Stimulated activated CD4-positive, alpha-beta T cell treated with anti-CD3 and anti-CD28 coated beads, Interleukin-4, amount 100 ng/mL, for 24 hours (primary cell): ENCODE data around the gene MEF2B.
A peak's percentile ranks its signal among the peaks of the same experiment; 100 is the strongest.
"Not testable (repeated sequence)": the region's sequence is repeated elsewhere in the genome, so short reads cannot be mapped to it uniquely, and the experiment has no call there.

ENCODE experiments used
- DNase-seq: peaks from one replicate; pipeline ENCODE4 v3.0.0-alpha.2; 2020

MEF2B gene

DNA sequence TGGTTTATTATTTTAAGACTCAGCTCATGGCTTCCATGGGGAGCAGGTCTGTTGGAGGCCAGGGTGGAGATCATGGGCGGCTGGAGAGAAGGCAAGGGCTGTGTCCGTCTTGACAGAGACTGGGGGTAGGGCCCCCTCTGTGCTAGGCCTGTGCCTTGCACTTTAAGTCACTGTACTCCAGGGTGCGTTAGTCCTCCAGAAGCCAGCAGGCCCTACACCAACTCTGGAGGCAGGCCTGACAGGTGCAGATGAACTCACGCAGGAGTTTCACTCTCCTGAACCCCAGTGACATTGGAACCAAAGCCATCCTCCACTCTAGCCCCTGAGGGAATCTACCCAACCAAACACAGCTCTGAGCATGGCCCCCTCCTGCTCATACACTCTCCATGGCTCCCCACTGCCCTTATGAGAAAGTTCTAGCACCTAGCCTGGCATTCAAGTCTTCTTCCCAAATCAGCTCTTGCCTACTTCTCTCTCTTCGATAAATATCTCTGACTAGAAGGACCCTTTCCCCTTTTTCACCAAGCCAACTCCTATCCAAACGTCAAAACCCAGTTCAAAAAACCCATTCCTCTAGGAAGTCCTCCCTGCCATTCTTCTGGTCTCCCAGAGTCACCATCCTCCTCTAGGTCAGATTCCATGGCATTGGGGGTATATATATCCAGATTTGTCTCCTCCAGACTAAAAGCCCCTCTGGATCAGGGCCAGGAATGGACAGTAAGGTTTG lies 15.1 kb downstream of the MEF2B start:
- DNase-seq, result no peak

DNA sequence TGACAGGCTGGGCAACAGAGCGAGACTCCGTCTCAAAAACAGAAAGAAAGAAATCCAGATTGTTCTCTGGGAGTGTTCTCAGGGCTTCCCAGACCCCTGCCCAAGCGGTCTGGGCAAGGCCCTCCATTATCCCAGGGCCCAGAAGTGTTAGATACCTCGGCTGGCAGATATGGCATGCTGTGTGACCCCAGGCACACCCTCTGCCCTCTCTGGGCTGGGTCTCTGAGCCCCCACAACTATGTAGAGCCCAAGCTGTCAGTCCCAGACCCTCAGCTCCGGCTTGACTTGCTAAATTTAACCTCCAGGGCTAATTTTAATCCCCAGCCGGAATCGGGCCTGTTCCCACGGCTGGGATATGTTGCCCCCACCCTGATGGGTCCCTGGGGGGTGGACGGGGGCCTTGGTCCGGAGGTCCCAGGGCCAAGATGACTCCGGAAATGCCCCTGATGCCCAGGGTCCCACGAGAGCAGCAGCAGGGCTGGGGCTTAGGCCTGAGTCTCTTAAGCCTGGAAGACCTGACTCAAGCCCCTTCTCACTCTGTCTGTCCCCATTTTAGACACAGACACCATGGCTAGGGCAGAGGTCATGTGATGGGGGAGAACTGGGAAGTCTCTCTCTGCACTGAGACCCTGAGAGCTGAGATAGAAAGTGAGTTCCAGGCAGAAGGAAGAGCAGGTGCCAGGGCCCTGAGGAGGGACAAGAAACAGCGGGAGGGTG lies 17.2 kb downstream of the MEF2B start:
- DNase-seq, result no peak

DNA sequence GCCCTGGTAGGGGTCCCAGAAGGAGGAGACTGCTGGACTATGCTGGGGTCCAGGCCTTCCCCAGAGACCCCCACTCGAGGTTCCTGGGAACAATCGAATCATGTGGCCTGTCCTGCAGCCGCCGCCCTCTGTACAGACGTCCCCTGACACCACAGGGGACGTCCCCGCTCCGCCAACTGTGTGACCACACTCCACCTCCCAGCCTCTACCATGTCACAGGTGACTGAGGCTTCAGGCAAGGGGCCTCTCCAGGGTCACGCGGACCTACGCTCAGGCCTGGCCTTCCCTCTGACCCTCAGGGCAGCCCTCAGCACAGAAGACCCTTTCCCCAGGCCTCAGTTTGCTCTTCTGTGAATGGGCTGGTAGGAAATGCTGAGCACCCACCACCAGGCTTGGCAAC lies 18.6 kb downstream of the MEF2B start:
- no peak for DNase-seq

DNA sequence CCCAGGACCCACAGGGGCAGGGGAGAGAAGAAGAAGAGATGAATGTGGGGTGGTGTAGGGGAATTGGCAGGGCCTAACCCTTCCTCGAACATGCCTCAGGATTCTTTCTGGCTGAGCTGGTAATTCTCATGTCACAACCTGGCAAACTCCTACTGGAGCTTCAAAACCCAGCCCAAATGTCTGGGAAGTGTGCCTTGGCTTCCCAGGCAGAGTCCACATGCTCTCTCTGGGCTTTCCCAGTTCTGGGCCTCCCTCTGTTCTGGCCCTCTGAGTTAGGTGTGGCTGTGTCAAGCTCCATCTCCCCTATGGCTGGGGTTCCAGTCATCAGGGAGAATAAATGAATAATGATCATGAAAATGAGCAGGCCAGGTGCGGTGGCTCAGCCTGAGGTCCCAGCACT lies 20.6 kb downstream of the MEF2B start:
- DNase-seq, result no peak

DNA sequence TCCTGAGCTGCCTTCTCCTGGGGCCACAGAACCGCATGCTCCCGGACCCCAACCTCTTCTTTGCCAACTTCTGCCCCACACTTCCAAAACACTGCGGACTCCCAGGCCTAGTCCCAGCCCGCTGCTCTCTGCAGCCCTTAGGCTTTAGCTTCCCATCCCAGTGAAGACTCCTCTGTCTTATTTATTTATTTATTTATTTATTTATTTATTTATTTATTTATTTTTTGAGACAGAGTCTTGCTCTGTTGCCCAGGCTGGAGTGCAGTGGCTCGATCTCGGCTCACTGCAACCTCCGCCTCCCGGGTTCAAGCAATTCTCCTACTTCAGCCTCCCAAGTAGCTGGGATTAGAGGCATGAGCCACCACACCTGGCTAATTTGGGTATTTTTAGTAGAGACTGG lies 21.6 kb downstream of the MEF2B start:
- DNase-seq, result not testable (repeated sequence)

DNA sequence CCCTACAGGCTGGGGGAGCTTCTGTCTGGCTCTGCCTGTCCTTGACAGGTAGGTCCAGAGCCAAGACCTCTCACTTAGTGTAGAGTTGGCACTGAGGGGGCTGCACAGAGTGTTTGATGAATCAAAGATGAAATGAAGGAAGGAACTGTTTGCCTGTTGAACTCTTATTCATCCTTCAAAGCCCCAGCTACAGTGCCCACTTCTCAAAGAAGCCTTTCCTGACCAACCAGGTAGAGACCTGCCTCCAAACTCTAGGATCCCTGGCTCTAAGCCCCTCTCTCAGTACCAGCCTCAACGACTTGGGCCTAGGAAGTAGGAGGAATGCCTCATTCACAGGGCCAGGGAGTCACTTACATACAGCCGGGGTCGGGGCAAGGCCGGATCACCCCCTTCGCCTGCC lies 22.7 kb downstream of the MEF2B start:
- no peak for DNase-seq

DNA sequence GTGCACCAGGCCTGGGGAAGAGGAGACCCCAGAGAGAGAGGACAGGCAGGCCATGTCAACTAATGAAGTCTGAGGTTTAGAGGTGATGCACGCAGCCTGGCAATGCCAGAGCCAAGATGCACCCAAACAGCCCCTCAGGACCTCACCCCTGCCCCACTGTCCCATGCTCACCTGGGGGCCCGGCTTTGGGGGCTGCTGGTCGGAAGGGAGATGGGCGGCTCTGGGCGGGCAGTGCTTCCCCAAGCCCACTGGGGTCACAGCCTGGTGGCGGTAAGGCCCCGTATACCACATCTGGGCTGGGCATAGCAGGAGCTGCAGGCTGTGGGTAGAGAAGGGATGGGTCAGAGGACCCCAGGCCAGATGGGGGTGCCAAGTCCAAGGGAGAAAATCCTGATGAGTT lies 23.2 kb downstream of the MEF2B start:
- no peak for DNase-seq

DNA sequence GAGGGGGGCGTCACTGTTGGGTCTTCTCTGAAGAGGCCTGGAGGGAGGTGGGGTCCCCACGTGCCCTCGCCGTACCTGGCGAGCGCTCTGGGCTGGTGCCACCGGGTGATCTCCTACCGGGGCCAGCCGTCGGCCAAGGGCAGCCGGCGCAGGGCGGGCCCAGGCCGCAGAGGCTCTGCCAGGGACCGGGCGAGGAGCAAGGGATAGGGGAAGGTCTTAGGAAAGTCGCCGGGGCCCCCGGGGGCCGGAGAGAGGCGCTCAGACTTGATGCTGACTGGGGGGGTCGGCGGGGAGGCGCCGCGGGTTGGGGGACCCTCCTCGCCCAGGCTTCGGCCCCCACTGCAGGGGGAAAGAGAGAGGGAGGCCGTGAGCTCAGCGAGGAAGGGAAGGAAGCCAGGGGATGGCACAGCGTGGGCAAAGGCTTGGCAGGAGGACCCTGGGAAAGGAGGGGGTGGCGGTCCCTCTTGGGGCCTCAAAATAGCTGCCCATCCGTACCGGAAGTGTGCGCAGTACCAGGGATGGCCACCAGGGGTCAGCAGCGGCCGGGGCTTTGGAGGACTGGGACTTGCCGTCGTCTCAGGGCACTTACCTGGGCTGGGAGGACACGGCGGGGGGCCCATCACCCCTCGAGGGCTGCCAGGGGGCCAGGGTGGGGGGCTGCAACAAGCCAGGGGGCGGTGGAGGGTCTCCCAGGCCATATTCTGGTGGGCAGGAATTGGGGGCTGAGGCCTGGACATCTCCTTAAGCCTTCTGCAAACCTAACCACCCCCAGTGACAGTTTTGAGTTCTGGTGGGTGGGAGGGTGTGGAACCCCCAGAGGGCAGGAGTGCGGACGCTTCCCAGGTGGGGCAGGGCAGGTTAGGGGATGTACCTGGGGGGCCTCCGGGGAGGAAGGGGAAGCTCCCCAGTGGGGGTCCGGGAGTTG lies 24.1 kb downstream of the MEF2B start:
- peak; percentile 87 for DNase-seq

DNA sequence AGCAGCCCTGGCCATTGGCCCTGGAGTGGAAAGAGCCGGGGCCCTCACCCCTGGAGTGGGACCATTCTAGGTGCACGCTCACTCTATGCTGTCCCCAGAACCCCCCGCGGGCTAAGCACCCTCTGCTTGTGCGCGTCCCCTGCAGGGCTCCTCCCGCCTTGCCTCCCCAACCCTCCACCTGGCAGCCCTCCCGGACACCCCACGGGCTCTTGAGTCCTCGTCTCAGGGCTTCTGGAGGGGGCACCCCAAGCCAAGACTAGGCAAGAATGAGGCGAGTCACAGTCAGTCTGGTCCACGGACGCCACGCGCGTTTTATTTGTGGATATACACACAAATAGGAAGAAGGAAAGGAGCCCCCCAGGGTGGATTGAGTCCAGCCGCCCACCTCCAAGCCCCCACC lies 24.8 kb downstream of the MEF2B start:
- no peak for DNase-seq

DNA sequence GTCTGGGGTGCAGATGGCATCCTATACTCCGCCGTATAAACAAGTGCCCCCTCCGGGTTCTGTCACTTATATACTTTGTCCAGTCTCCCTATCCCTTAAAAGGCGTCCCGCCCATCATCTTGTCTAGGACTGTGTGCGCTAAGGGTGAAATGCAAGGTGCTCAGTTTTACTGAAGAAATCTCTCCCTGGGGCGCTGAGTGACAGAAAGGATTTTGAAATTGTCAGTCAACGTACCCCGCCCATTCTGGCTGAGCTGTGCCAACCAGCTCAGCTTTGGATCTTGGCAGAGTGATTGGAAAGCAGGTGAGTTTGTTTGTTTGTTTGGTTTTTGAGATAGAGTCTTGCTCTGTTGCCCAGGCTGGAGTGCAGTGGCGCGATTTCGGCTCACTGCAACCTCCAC lies 27.7 kb downstream of the MEF2B start:
- DNase-seq, result no peak

DNA sequence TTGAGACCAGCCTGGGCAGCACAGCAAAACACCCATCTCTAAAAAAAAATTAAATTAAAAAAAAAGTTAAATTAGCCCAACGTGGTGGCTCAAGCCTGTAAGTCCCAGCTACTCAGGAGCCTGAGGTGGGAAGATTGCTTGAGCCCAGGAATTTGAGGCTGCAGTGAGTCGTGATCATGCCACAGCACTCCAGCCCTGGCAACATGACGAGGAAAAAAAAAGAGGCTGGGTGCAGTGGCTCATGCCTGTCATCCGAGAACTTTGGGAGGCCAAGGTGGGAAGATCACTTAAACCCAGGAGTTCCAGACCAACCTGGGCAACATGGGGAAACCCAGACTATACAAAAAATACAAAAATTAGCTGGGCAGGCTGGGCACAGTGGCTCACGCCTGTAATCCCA lies 29.6 kb downstream of the MEF2B start:
- DNase-seq, result no peak

DNA sequence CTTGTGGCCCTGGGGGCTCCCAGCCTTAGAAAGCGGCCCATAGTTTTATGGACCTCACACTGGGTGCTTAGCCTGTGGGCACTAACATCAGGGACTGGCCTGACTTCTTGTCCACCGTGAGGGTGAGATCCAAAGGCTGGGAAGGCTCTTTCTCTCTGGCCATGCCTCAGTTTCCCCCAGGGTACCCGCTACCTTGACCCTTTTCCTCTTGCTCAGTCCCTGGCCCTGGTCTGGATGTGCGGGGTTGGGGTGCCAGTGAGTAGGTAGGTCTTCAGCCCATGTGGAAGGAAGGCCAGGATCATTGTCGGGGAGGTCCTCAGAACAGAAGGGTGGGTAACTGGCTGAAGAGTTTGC lies 30.2 kb downstream of the MEF2B start:
- DNase-seq, result no peak

DNA sequence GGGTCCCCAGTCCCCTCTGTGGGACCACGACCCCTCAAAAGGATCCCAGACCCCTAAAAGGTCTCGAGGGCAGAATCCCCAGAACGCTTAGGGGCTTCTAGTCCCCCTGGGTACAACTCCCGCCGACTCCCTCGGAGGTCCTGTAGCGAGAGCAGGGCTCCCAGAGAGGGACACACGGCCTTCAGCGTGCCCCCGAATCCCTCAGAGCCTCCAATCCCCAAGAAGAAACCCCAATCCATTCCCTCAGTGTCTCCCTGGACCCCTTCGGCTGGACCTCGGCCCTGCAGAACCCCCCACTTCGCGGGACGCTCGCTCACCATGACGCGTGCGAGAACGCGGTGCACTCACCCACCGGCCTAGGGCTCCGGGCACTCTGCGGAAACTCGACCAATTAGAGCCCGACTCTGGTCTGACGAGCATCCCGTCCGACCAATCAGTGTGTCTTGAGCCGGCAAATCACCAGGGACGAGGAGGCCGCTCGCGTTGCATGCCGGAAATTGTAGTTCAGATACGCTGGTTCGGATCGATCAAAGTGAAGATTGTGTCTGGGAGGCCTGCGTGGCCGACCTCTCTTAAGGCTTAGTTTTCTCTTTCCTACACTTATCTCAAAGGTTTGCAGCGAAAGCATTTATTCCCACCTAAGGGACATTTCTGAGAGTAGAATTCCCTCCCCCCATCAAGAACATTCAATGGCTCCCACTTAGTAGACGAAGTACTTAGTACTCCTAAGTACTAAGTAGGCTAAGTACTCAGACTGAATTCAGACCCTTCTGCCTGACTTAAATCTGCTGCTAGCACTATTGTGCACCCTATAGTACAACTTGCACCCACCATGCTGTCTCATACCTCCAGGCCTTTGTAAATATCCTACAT lies 31.7 kb downstream of the MEF2B start, which contains the start of gene TMEM161A:
Gene TMEM161A, minus strand, starts transcription at position 370 of the 873 bp plus-strand sequence. Its CDS starts 50 bp downstream, at position 320.
- DNase-seq, result peak; percentile 98

DNA sequence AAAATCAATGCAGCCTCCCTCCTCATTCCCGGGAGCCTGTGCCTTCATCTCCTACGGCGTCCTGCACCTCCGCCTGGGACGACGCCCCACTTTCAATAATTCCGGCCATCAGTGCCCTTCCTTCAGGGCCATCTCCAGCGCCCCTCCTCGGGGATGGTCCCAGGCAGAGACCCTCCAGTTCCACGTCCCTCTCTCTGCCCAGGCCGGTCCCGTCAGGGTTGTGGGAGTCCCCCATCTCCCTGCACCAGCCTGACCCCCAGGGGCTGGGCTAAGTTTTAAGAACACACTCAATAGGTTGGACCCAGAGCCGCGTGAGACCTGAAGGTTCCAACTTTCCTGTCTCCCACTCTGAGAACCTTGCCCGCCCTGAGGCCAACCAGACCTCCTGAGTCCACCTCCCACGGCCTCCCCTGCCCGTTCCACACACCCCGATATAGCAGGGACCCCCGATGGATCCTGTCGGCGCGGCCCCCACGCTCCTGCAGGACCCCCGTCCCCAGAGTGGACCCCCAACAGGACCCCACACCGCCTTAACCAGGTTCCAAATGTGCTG lies 32.4 kb downstream of the MEF2B start:
- no peak for DNase-seq

DNA sequence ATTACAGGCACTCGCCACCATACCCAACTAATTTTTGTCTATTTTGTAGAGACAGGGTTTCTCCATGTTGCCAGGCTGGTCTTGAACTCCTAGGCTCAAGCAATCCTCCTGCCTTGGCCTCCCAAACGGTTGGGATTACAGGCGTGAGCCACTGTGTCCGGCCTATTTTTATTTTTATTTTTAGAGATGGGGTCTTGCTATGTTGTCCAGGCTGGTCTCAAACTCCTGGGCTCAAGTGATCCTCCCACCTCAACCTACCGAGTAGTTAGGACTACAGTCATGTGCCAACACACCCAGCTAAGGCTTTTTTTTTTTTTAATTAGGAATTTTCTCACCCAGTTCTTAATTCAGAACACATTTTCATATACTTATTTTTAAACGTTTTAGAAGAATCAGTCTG lies 34.4 kb downstream of the MEF2B start:
- not testable (repeated sequence) for DNase-seq

DNA sequence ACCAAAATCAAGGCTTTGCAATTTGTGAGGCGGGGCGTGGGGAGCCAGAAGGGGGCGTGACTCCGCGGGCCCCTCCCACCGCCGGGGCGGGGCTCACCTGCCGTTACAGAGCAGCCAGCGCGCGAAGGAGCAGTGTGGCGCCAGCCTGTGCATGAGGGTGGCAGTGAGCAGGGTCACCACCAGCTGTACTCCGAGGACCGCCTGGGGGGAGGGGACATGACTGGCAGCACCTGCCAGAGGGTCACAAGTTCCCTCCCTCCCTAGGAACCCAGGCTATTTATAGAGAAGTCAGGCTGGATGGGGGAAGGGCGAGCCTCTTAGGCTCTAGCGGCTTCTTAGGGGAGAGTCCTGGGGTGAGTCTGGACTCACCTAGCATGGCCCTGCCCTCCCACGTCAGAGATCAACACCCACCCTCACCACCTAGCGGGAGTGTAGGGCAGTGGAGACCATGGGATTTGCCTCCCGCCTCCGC lies 35.3 kb downstream of the MEF2B start:
- DNase-seq, result peak; percentile 34

DNA sequence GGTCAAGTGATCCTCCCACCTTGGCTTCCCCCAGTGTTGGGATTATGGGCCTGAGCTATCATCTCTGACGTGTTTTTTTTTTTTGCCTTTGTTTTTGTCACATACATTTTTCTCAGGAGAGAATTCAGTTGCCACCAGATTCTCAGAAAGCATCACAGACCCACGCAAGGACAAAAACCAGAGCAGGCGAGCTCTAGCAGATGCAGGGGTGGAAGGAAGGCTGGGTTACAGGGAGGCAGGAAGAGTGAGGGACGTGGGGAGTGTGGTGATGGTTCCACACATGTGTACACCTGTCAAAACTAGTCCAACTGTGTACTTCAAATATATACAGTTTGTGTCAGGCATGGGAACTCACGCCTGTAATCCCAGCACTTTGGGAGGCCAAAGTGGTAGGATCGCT lies 36.1 kb downstream of the MEF2B start:
- no peak for DNase-seq

DNA sequence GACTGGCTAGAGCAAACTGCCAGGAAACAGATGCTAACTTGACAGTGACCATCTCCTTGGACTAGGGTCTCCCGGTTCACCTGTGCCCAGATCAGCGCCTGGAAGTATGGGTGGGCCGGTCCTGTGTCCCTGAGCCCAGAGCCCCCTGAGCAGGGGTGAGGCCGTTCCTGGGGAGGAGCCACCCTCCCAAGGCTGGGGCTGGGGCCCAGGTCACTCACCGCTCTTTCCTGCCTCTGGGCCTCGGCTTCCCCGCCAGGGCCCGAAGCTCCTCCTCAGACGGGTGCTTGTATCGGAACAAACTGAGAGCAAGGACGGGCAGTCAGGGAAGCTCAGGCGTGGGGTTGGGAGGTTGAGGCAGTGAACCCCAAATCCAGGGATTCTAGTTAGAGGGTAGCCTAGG lies 37.2 kb downstream of the MEF2B start:
- DNase-seq, result no peak

DNA sequence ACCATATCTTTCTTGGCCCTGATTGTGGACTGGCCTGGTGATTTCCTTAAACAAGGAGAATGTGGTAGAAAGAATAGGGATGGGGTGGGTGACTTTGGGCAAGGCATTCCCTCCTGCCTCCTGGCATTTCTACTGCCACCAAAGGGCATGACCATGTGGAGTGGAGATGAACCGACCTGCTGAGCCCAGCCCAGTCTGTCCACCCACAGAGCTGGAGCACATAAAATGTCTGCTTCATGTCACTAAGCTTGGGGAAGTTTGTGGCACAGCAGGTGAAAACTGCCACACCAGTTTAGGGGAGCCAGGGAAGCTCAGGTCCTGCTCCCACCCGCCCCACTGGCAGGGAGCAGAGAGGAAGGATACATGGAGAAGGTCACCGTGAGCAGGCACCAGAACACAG lies 38.1 kb downstream of the MEF2B start:
- no peak for DNase-seq

DNA sequence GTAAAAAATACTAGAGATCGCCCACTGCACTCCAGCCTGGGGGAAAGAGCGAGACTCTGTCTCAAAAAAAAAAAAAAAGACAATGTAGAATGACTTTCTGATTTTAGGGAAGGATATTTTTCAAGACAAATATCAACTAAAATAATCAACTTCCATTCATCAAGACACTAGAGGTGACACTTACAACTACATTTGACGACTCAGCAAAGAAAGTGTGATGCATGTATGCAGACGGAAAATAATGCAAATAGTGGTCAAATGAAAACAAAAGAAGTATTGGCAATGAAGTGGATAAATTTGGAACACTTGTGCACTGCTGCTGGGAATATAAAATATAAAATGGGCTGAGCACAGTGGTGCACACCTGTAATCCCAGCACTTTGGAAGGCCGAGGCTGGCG lies 44.0 kb downstream of the MEF2B start:
- DNase-seq, result no peak

DNA sequence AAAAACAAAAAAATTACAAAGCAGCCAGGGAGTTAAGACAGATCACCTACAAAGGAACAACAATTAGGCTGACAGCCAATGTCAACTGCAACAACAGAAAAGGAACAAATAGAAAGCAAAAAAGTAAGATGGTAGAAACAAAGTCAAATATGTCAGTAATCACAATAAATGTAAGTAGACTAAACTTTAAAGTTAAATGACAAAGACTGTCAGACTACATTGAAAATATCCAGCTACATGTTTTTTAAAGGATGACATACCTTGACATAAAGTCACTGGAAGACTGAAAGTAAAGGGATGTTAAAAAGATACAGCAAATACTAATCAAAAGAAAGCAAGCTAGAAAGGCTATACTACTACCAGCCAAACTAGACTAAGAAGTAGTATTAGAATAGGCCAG lies 46.7 kb downstream of the MEF2B start:
- DNase-seq, result no peak

DNA sequence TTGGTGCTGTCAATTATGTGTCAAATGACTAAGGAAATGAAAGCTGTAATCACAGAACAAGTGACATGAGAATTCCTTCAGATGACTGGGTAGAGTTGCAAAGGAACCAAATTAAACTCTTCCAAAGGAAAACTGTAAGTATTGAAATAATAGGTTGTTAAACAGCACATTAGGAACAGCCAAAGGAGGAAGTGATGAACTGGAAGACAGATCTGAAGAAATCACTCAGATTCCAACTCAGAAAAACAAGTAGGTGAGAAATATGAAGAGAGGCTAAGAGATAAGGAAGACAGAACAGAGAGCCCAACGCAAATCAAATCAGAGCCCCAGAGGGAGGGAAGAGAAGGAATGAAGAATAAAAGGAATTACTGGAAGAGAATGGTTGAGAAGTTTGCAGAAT lies 47.2 kb downstream of the MEF2B start:
- DNase-seq, result no peak
